ENCODE measurements around the gene LRRC56.
A peak's percentile ranks its signal among the peaks of the same experiment; 100 is the strongest.
"Not testable (repeated sequence)": the region's sequence is repeated elsewhere in the genome, so short reads cannot be mapped to it uniquely, and the experiment has no call there.

LRRC56 gene

GRCh38 chr11:563812-564578 lies 26.7 kb downstream of the LRRC56 start:
- no peak overlapping the region for H3K9ac ChIP-seq (ENCODE audit: low read depth, low read length)
- no peak overlapping the region for H3K27ac ChIP-seq (ENCODE audit: low read depth, low read length)
- H3K9me3 ChIP-seq (ENCODE audit: insufficient read depth, low read depth, low read length), result no peaks in the 10 kb centered on the region
- 96% methylated on average over 12 of the region's 12 CpGs for WGBS
- H3K4me1 ChIP-seq (ENCODE audit: insufficient read depth, low read length), result peaks cover 8% of the 10 kb centered on the region; the same call in 1 of the 2 replicates
- H3K27me3 ChIP-seq (ENCODE audit: insufficient read depth, low read length), result no peaks in the 10 kb centered on the region; the same call in 1 of the 2 replicates
- H3K4me3 ChIP-seq (ENCODE audit: low read length), result no peak overlapping the region
- H3K36me3 ChIP-seq (ENCODE audit: insufficient read depth, low read length), result peaks cover 13% of the 10 kb centered on the region; the same call in 1 of the 2 replicates

GRCh38 chr11:565921-566509 lies 28.7 kb downstream of the LRRC56 start:
- H3K27me3 ChIP-seq (ENCODE audit: insufficient read depth, low read length), result no peaks in the 10 kb centered on the region; the same call in 1 of the 2 replicates
- H3K9ac ChIP-seq (ENCODE audit: low read depth, low read length), result no peak overlapping the region
- WGBS, result 75% methylated on average over 12 of the region's 12 CpGs
- H3K27ac ChIP-seq (ENCODE audit: low read depth, low read length), result peak overlapping the region; percentile 45; the same call in 1 of the 2 replicates
- no peak overlapping the region for H3K4me3 ChIP-seq (ENCODE audit: low read length)
- H3K4me1 ChIP-seq (ENCODE audit: insufficient read depth, low read length), result peaks cover 8% of the 10 kb centered on the region; the same call in 1 of the 2 replicates
- no peaks in the 10 kb centered on the region for H3K9me3 ChIP-seq (ENCODE audit: insufficient read depth, low read depth, low read length)
- H3K36me3 ChIP-seq (ENCODE audit: insufficient read depth, low read length), result peaks cover 13% of the 10 kb centered on the region; the same call in 1 of the 2 replicates

- no peak overlapping the region for H3K9ac ChIP-seq (ENCODE audit: low read depth, low read length)
- WGBS, result 91% methylated on average over 18 of the region's 18 CpGs
- H3K27me3 ChIP-seq (ENCODE audit: insufficient read depth, low read length), result no peaks in the 10 kb centered on the region; the same call in 1 of the 2 replicates
- no peak overlapping the region for H3K27ac ChIP-seq (ENCODE audit: low read depth, low read length)
- peaks cover 10% of the 10 kb centered on the region; the same call in 1 of the 2 replicates for H3K4me1 ChIP-seq (ENCODE audit: insufficient read depth, low read length)
- H3K36me3 ChIP-seq (ENCODE audit: insufficient read depth, low read length), result peaks cover 13% of the 10 kb centered on the region; the same call in 1 of the 2 replicates
- H3K9me3 ChIP-seq (ENCODE audit: insufficient read depth, low read depth, low read length), result no peaks in the 10 kb centered on the region
- peak overlapping the region; percentile 65; the same call in 1 of the 2 replicates for H3K4me3 ChIP-seq (ENCODE audit: low read length)
These were observed 29.8 kb downstream of the LRRC56 start for GRCh38 chr11:567011-567628.

DNA sequence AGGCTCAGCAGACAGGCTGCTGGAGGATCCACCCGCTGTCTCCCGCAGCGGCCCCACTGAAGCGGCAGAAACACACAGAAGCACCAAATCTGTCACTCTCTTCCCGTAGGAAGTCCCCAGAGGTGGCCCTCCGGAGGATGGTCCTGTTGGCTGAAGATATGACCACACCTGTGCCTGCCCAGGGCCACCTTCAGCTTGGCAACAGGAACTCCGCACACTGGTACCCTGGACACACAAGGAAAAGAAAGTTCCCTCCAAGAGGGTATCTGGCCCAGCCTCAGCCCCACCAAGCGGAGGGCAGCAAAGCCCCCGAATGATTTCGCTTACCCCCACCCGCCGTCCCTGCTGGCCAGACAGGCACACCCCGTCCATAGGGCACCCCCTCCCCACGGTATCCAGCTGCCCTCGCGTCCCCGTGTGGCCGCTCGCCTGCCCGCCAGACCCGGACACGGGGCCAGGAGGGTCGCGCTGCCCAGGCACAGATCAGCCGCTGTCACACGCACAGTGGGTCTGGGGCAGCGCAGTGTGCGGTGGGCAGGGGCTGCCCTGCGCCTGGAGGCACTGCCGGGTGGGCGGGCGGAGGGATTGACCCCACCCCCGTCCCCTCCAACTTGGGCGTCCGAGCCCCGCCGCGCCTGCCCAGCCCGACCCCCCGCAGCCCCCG lies 30.4 kb downstream of the LRRC56 start:
- H3K27me3 ChIP-seq (ENCODE audit: insufficient read depth, low read length), result no peaks in the 10 kb centered on the region; the same call in 1 of the 2 replicates
- H3K27ac ChIP-seq (ENCODE audit: low read depth, low read length), result no peak overlapping the region
- peaks cover 13% of the 10 kb centered on the region; the same call in 1 of the 2 replicates for H3K36me3 ChIP-seq (ENCODE audit: insufficient read depth, low read length)
- H3K9ac ChIP-seq (ENCODE audit: low read depth, low read length), result peak overlapping the region; percentile 25; the same call in 1 of the 2 replicates
- 20% methylated on average over 41 of the region's 41 CpGs for WGBS
- peaks cover 10% of the 10 kb centered on the region; the same call in 1 of the 2 replicates for H3K4me1 ChIP-seq (ENCODE audit: insufficient read depth, low read length)
- H3K4me3 ChIP-seq (ENCODE audit: low read length), result peak overlapping the region; percentile 65
- no peaks in the 10 kb centered on the region for H3K9me3 ChIP-seq (ENCODE audit: insufficient read depth, low read depth, low read length)

DNA sequence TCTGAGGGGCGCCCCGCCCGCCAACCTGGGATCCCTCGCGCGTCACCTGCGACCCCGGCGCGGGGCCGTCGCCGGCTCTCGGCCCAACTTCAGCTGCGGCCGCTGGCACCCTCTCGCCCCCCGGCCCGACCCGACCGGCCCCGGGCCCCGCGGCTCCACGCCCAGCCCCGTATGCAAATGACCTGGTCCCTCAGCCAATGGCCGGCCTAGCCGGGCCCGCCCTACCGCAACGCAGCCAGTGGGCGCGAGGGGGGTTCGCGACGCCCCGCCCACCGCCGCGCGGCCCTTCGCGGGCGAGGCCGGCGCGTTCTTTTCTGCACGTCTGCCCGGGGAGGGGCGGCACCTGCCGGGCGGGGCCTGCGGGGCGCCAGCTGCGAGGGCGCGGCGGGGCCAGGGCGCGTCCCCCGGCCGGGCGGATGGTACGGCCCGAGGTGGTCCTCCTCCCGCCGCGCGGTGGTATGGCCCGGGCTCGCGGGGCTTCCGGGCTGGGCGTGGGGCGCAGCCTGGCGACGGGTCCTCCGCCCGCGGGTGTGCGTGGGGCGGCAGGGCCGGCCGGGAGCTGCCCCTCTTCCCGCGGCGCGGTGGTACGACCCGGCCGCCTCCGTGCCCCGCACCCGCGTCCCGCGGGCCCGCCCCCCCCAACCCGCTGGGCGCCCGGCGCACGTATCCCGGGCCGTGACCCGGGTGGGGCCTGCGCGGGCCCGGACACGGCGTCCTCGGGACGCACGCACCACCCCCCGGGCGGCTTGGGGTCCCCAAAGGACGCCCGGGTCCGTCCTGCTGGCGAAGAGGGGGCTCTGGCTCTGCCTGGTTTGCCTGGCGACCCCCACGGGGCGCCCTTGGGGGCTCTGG lies 31.2 kb downstream of the LRRC56 start:
- no peak overlapping the region for H3K27ac ChIP-seq (ENCODE audit: low read depth, low read length)

DNA sequence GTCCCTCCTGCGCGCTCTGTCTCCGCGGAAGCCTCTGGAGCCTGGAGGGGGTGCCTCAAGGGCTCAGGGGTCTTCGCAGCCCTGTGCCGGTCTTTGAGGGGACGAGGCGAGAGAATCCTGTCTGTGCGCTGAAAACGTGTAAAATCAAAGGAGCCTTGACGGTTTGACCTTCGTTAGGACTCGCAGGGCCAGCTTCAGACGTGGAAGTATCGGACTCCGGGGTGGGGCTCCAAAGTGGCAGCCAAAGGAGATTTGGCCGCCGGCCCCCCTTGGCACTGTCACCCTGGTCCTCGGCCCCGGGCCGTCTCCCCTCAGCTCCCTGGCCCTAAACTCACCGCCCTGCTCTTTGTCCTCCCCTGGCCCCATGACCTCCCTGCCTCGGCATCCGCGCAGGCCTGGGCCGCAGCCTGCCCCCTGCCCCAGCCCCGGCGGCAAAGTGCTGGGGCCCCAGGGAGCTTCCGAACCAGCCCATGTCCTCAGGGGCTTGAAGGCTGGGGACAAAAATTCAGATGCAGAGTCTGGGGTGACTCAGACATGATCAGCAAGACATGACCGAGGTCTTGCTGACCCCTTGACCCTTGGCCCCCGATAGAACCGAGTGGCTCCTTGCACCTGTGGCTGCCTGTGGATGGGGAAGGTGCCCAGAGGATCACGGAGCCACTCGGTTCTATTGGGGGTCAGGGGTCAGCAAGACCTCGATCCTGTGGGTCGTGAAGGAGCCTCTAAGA lies 32.0 kb downstream of the LRRC56 start:
- 48% methylated on average over 36 of the region's 36 CpGs for WGBS
- H3K27me3 ChIP-seq (ENCODE audit: insufficient read depth, low read length), result peaks cover 9% of the 10 kb centered on the region
- H3K9me3 ChIP-seq (ENCODE audit: insufficient read depth, low read depth, low read length), result no peaks in the 10 kb centered on the region
- peak overlapping the region; percentile 65 for H3K4me3 ChIP-seq (ENCODE audit: low read length)
- no peak overlapping the region for H3K27ac ChIP-seq (ENCODE audit: low read depth, low read length)
- H3K4me1 ChIP-seq (ENCODE audit: insufficient read depth, low read length), result peaks cover 12% of the 10 kb centered on the region
- H3K36me3 ChIP-seq (ENCODE audit: insufficient read depth, low read length), result 0 out of 2 replicates have a peak, but pooled peaks cover 3% of the 10 kb centered on the region
- H3K9ac ChIP-seq (ENCODE audit: low read depth, low read length), result peak overlapping the region; percentile 66

More for the DNA sequence above, 31.2 kb downstream of the LRRC56 start:
- 2% methylated on average over 123 of the region's 123 CpGs for WGBS
- Histone ChIP-seq H3K27me3 (ENCODE audit: insufficient read depth, low read length) (peaks cover 6% of the 10 kb centered on the region), H3K4me1 (ENCODE audit: insufficient read depth, low read length) (peaks cover 10% of the 10 kb centered on the region; the same call in 1 of the 2 replicates), H3K9me3 (ENCODE audit: insufficient read depth, low read depth, low read length) (no peaks in the 10 kb centered on the region), H3K4me3 (ENCODE audit: low read length) (peak overlapping the region; percentile 65), H3K36me3 (ENCODE audit: insufficient read depth, low read length) (peaks cover 10% of the 10 kb centered on the region; the same call in 1 of the 2 replicates), H3K9ac (ENCODE audit: low read depth, low read length) (peak overlapping the region; percentile 66)

GRCh38 chr11:571802-572185 lies 34.5 kb downstream of the LRRC56 start:
- Histone ChIP-seq H3K36me3 (ENCODE audit: insufficient read depth, low read length) (0 out of 2 replicates have a peak, but pooled peaks cover 2% of the 10 kb centered on the region), H3K9ac (ENCODE audit: low read depth, low read length) (no peak overlapping the region), H3K4me1 (ENCODE audit: insufficient read depth, low read length) (peaks cover 9% of the 10 kb centered on the region; the same call in 1 of the 2 replicates), H3K27ac (ENCODE audit: low read depth, low read length) (no peak overlapping the region), H3K9me3 (ENCODE audit: insufficient read depth, low read depth, low read length) (no peaks in the 10 kb centered on the region), H3K4me3 (ENCODE audit: low read length) (no peak overlapping the region), H3K27me3 (ENCODE audit: insufficient read depth, low read length) (peaks cover 22% of the 10 kb centered on the region)
- WGBS, result 67% methylated on average over 8 of the region's 8 CpGs

DNA sequence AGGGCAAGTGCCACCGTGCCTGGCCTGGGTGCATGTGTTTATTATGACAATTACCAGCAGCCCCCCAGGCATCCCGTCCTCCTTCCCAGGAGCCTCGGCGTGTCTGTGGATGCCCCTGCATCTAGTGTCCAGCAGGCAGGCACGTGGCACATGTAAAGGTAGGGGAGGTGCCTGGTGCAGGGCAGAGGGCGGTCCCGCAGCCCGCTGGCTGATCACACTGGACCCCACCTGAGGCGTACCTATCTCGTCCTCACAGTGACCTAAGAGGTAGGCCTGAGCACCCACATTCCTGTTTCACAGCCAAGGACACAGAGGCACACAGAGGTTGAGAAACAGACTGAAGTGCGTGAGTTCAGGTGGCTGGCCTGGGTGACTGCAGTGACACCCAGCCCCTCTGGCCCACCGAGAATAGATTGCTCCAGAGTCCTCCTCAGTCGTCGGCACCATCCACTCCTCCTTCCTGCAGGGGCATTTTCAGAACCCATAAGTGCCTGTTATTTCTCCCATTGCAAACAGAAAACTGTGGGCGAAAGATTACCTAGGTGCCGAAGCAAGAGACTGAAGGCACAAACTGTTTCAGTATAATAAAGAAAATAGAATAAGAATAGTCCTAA lies 35.9 kb downstream of the LRRC56 start:
- Histone ChIP-seq H3K36me3 (ENCODE audit: insufficient read depth, low read length) (peaks cover 2% of the 10 kb centered on the region; the same call in 1 of the 2 replicates), H3K4me3 (ENCODE audit: low read length) (no peak overlapping the region), H3K9me3 (ENCODE audit: insufficient read depth, low read depth, low read length) (no peaks in the 10 kb centered on the region), H3K9ac (ENCODE audit: low read depth, low read length) (no peak overlapping the region), H3K27ac (ENCODE audit: low read depth, low read length) (no peak overlapping the region), H3K27me3 (ENCODE audit: insufficient read depth, low read length) (peaks cover 22% of the 10 kb centered on the region), H3K4me1 (ENCODE audit: insufficient read depth, low read length) (peaks cover 9% of the 10 kb centered on the region; the same call in 1 of the 2 replicates)
- WGBS, result 92% methylated on average over 15 of the region's 16 CpGs

- not testable (repeated sequence) for H3K36me3 ChIP-seq (ENCODE audit: insufficient read depth, low read length); H3K4me3 ChIP-seq (ENCODE audit: low read length); H3K9me3 ChIP-seq (ENCODE audit: insufficient read depth, low read depth, low read length); H3K27ac ChIP-seq (ENCODE audit: low read depth, low read length); H3K9ac ChIP-seq (ENCODE audit: low read depth, low read length); H3K4me1 ChIP-seq (ENCODE audit: insufficient read depth, low read length)
- peaks cover 22% of the 10 kb centered on the region for H3K27me3 ChIP-seq (ENCODE audit: insufficient read depth, low read length)
- WGBS, result 58% methylated on average over 13 of the region's 14 CpGs
These were observed 36.8 kb downstream of the LRRC56 start for GRCh38 chr11:574031-574570.
